HG02981 (cell line): ENCODE data around the gene FGF23.

Source experiments
- ATAC-seq: cut with Tn5 transposase; IDR thresholded peaks from one replicate; pipeline ENCODE4 v1.9.1; 2021; ENCODE audit warnings: mild to moderate bottlenecking, moderate library complexity; ENCODE audit not compliant: unreplicated experiment

The FGF23 gene

GRCh38 chr12:4386801-4387200, 7.3 kb upstream of the FGF23 start:
- ATAC-seq, result no peak

DNA sequence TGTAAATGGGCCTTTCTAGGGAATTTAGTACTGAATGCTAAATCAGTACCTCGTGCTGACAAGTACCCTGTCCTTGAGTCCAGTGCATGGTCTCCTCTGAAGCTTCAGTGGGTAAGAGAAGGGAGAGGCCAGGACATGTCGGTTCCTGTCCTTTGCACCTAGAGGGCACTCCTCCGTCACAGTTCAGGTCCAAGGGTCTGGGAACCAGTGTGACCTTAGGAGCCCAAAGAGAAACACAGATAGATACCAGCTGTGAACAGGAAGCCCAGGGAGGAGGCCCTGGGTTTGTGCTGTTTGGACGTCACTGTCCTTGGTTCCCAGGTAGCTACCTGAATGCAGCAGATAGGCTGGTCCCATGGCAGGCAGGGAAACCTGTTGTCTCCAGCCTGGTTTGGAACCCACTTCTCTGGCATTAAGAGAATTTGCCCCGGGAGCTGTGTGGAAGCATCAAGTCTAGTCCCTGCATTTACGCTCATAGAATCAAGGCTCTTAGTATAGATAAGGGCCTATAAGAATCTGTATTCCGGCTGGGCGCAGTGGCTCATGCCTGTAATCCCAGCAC, 3.9 kb upstream of the FGF23 start:
- ATAC-seq, result no peak

GRCh38 chr12:4380332-4380731, 820 bp upstream of the FGF23 start:
- ATAC-seq, result no peak

DNA sequence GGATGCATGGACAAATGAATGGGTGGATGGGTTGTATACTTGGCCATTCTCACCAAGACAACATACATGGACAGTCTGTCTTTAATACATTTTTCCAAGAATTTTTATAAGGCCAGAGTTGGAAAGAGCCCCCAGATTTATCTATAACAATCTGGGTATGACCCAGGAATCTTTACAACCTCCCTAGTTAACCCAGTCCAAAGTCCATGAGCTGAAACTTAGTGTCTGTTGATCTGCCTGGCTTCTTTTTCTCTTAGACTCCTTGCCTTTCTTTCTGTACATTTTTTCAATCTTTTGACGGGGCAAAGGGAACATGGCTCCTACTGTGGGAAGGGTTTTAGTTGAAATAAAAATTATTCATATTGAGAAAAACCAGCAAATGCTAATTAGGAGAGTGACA, 740 bp downstream of the FGF23 start:
- ATAC-seq, result no peak

DNA sequence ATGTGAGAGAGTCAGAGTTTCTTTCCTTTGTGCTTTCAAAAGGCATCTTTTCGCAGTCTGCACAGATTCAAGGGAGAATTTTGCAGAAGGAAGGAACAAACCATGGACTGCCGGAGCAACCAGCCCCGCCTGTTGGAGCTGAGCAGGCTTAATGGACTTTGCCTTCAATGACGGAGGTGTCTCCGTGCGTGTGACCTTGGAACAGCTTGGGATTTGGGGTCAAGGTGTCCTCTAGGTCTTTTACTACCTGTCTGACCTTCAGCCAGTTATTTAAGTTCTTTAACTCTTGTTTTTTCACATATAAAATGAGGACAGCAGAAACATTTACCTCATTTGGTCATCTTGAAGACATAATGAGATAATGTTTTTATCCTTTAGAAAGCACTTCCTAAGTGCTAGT, 4.1 kb downstream of the FGF23 start:
- no peak for ATAC-seq

DNA sequence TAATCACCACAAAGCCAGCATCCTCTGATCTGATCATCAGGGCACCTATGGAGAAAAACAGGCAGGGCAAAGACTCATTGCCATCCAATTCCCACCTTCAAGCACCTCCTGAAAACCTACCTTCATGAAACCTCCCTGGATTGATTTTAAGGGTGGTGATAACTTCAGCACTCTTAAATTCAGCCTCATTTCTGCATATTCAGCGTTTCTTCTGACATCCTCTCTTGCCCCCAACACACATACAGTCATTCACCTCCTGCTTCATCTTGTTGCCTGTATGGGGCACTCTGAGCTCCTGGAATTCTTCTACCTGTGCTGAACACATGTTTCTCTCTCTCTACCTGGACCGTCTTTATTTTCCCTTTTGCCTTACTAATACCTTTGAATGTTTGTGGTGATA, 6.9 kb downstream of the FGF23 start:
- no peak for ATAC-seq

- ATAC-seq, result no peak
These were observed 9.2 kb downstream of the FGF23 start for GRCh38 chr12:4370265-4370664.

DNA sequence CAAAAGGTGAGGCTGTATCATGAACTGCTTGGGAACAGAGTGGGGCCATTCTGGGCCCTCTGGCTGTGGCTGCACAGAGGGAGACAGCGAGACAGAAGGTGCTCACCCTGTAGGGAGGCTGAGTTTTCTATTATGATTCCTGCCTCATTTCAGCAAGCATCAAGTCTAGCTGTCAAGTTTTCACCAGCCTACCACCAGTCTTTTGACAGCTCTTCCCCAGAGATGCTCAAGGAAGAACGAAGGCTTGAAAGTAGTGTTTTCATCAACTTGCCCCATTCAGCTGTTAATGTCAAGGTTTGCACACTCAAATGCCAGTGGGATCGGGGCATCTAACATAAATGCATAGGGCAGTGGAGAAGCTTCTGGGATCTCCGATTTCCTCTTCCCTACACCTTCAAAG, 10.0 kb downstream of the FGF23 start:
- ATAC-seq, result no peak

DNA sequence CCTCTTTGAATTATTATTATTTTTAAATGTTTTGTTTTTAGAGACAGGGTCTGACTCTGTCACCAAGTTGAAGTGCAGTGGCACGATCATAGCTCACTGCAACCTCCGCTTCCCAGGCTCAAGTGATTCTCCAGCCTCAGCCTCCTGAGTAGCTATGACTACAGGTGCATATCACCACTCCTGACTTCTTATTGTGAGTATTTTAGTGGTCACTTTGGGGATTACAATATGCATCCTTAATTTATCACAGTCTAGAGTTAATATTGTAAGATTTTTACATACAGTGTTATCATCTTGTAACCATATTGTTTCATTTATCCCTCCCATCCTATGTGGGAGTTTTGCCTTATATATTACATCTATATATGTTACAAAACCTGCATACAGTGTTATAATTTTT, 13.4 kb downstream of the FGF23 start:
- ATAC-seq, result no peak

GRCh38 chr12:4356041-4356327, 23.5 kb downstream of the FGF23 start:
- ATAC-seq, result no peak

DNA sequence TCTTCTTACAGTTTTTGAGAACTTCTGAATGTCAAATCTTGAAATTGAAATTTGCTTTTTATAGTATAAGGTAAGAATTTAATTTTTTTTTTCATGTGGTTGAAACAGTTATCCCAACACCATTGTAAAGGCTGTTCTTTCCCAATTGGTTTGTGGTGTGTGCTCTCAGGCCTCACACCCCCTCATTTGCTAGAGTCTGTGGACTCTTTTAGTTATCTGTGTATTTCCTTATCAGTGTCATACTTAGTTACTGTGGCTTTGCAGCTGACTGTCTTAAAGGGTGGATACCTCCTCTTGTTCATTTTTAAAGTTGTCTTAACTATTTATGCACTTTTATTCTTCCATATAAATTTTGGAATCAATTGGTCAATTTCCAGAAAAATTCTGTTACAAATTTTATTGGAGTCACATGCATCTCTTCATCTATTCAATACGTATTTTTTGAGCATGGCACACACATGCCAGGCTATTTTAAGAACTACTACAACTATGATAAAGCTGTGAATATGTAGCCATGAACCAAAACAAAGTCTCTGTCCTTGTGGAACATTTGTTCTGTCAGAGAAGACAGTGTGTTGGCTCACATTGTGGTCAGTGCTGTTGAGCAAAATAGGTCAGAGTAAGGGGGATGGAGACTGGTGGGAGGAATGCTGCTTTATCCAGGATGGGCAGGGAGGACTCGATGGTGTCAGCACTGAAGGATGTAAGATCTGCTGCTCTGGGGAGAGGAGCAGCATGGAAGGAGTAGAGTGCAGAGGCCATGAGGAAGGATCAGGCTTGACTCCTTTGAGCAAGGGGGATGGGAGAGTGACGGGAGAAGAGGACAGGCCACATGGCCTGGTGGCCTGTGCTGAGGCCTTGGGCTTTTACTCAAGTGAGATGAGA, 24.1 kb downstream of the FGF23 start:
- ATAC-seq, result no peak

- ATAC-seq, result no peak
These were observed 25.7 kb downstream of the FGF23 start for GRCh38 chr12:4353785-4354208.

- no peak for ATAC-seq
These were observed 32.6 kb downstream of the FGF23 start for GRCh38 chr12:4346931-4347330.

GRCh38 chr12:4331842-4332241, 47.7 kb downstream of the FGF23 start:
- no peak for ATAC-seq

DNA sequence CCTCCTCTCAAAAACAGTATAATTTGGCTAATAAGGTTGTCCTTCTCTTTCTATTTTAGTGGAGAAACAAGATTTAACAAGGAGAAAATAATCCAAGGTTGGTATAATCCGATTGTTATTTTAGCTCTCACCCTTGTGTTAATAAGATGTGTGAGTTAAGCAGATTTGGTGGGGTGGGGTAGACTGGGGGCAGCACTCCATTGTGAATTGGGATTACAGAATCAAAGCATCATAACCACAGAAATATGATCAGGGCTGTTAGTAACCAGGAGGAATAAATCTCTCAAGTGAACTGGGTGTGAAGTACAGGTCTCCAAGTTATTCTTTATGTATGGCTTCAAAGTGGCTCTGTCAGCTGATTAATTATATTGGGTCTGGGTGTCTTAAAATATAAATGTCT, 48.3 kb downstream of the FGF23 start:
- no peak for ATAC-seq

GRCh38 chr12:4330203-4330602, 49.3 kb downstream of the FGF23 start:
- no peak for ATAC-seq

DNA sequence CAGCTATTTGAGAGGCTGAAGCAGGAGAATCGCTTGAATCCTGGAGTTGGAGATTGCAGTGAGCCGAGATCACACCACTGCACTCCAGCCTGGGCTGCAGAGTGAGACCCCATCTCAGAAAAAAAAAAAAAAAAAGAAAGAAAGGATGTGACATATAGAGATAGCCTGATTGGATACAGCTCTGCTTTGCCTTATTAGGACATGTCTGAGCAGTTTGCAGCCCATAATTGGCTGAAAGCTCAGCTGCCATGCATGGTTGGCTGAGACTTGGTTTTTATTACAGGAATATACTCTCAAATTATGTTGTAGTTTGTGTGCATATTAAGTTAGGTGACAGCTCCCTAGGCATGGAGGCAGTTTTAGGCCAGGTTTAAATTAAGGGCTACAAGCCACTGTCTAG, 52.2 kb downstream of the FGF23 start:
- no peak for ATAC-seq

DNA sequence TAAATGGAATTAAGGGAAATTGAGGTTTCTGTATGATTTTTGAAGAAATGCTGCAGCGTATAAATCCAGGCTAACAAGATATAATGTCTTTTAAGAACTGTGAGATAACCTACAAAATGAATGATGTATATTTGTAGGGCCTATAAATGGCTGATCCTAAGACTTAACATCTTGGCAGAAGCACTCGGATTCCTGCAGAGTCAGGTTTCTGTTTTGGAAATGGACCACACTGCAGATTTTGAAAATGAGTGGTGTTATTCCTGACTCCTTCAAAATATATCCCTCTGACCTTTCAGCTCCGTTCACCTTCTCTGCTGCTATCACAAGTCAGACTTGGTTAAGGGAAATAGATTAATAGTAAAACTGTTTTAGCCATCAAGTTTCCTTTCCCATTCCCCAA, 53.5 kb downstream of the FGF23 start:
- ATAC-seq, result no peak

DNA sequence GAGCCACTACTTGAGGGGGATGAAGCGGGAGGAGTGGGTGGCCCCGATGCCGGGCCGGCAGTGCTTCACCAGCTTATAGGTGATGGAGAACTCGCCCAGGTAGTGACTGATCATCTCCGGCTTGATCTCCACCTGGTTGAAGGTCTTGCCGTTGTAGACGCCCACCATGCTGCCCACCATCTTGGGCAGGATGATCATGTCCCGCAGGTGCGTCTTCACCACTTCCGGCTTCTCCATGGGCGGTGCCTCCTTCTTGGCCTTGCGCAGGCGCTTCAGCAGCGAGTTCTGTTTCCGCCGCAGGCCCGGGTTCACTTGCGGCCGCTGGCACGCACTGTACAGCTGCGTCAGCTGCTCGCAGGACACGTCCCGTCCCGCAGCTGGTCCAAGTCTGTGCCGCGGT, 55.1 kb downstream of the FGF23 start:
- no peak for ATAC-seq

DNA sequence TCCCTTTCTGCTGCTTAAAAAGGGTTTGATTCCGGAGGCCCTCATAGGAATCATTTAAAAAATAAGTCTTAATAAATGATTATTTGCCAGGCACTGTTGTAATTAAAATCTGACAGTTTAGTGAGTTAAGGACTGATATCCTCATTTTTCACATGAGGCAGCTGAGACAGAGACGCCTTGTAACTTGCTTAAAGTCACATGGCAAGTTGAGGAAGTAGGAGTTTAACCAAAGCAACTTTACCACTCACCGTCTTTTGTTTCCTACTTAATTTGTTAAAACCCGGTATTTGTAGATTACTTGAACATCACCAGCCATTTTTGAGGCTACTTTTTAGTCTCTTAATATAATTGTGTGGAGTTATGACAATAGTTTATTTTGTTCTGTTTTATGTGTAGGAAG, 56.1 kb downstream of the FGF23 start:
- ATAC-seq, result no peak

DNA sequence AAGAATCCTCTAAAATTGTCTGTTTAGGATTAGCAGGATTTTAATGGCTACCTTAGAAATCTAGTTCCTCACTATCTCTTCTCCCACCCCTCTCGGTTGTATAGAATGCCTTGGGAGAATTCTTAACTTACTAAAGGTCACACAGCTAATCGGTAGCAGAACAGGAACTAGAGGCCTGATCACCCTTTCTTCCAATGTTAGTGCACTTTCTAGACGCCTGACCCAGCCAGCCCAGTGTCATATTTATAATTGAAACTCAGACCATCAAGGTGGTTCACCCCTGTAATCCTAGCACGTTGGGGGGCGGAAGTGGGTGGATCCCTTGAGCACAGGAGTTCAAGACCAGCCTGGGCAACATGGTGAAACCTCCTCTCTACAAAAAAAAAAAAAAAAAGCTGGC, 56.8 kb downstream of the FGF23 start:
- ATAC-seq, result no peak

DNA sequence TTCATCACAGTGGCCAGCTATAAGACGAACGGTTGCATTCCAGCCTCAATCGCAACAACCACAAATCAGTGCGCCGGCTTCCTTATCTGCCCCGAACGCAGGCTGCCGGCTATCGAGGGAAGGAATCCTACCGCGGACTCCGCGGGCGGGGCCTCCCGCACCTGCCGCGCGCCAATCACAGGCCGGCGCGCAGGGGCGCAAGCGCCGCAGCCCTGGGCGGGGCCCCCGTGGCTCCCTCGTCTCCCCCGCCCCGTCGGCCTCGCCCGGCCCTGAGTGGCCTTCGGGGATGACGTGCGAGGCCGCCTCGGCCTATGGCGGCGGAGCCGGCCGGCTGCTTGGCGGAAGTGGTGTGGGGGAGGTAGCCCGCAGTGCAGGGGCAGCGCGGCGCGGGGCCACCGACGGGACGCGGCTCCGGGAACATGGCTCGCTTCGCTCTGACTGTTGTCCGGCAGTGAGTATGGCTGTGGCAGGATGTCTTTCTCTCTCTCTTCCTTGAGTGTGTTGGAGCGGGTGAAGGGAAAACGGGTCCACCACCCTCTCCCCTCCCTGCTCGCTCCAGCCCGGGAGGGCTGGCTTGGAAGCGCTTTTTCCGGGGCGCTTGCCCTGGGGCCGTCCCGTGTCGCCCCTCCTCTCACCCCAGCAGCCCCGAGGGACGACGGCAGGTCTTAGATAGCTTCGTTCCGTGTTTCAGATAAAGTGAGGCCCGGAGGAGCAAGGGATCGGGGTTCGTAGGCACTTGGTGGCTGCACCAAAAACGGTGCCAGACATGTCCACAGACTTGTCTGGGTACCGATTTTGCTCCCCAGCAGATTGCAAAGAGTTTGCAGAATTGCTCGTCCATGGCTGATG, 58.4 kb downstream of the FGF23 start, which contains the start of gene TIGAR:
Gene TIGAR, plus strand, starts transcription at position 361 of the 849 bp plus-strand sequence. Its CDS starts 59 bp downstream, at position 420.
- peak; percentile 97 for ATAC-seq
